ENCODE measurements around the gene ZNF776. TPM values are rescaled to one million over a fixed set of nuclear protein-coding genes. Genes with fewer than 3 reads are reported as not detected.

ZNF776 gene
- polyA plus RNA-seq, 1 donor from 2014 or later, result 62.3 TPM

- Histone ChIP-seq H3K9ac (ENCODE audit: low read length) (no peak overlapping the region), H3K27me3 (ENCODE audit: insufficient read depth, low read depth, low read length) (no peaks in the 10 kb centered on the region), H3K4me2 (ENCODE audit: low read length) (no peak overlapping the region), H3K9me2 (ENCODE audit: insufficient read depth, low read length) (no peaks in the 10 kb centered on the region), H3K27ac (ENCODE audit: low read length) (no peak overlapping the region), H3K36me3 (ENCODE audit: insufficient read depth, low read length) (peaks cover 26% of the 10 kb centered on the region), H4K20me1 (ENCODE audit: insufficient read depth) (no peaks in the 10 kb centered on the region), H3K9me3 (ENCODE audit: low read length) (peaks cover 9% of the 10 kb centered on the region), H3F3A (ENCODE audit: insufficient read depth, low read length, poor library complexity, severe bottlenecking) (no peaks in the 10 kb centered on the region), H2AFZ (ENCODE audit: low read depth, low read length) (no peak overlapping the region), H3K79me2 (replicated peaks; ENCODE audit: insufficient read depth, low read length) (peaks cover 9% of the 10 kb centered on the region), H3K4me3 (ENCODE audit: low read length) (no peak overlapping the region)
- TF ChIP-seq EZH2 (IDR thresholded peaks at IDR 0.05; ENCODE audit: borderline replicate concordance, insufficient read depth, low read length, poor library complexity, severe bottlenecking) (no peak), TAF1 (IDR thresholded peaks at IDR 0.05; ENCODE audit: low read depth) (no peak), POLR2AphosphoS5 (IDR thresholded peaks at IDR 0.05) (no peak), REST (IDR thresholded peaks at IDR 0.05; ENCODE audit: borderline replicate concordance) (no peak), CTCF (IDR thresholded peaks at IDR 0.05; ENCODE audit: poor library complexity, severe bottlenecking) (no peak), SMC3 (conservative IDR thresholded peaks at IDR 0.05; ENCODE audit: poor library complexity) (no peak), EP300 (conservative IDR thresholded peaks at IDR 0.05; ENCODE audit: poor library complexity, severe bottlenecking) (no peak), MXI1 (conservative IDR thresholded peaks at IDR 0.05; ENCODE audit: poor library complexity, severe bottlenecking) (no peak), RAD21 (conservative IDR thresholded peaks at IDR 0.05) (no peak)
Observed at GRCh38 chr19:57786906-57787305, 40.3 kb downstream of the ZNF776 start.

- Histone ChIP-seq H2AFZ (ENCODE audit: low read depth, low read length) (no peak overlapping the region), H3K27me3 (ENCODE audit: insufficient read depth, low read depth, low read length) (no peaks in the 10 kb centered on the region), H3K4me2 (ENCODE audit: low read length) (no peak overlapping the region), H3K27ac (ENCODE audit: low read length) (no peak overlapping the region), H3K9me3 (ENCODE audit: low read length) (peaks cover 9% of the 10 kb centered on the region), H3F3A (ENCODE audit: insufficient read depth, low read length, poor library complexity, severe bottlenecking) (no peaks in the 10 kb centered on the region), H3K36me3 (ENCODE audit: insufficient read depth, low read length) (peaks cover 26% of the 10 kb centered on the region), H4K20me1 (ENCODE audit: insufficient read depth) (no peaks in the 10 kb centered on the region), H3K9me2 (ENCODE audit: insufficient read depth, low read length) (no peaks in the 10 kb centered on the region), H3K4me3 (ENCODE audit: low read length) (no peak overlapping the region), H3K9ac (ENCODE audit: low read length) (no peak overlapping the region), H3K79me2 (replicated peaks; ENCODE audit: insufficient read depth, low read length) (peaks cover 9% of the 10 kb centered on the region)
- TF ChIP-seq POLR2AphosphoS5 (IDR thresholded peaks at IDR 0.05), result no peak
- TF ChIP-seq CTCF (IDR thresholded peaks at IDR 0.05; ENCODE audit: poor library complexity, severe bottlenecking), result no peak
- no peak for TF ChIP-seq RAD21 (conservative IDR thresholded peaks at IDR 0.05)
- TF ChIP-seq TAF1 (IDR thresholded peaks at IDR 0.05; ENCODE audit: low read depth), result no peak
- TF ChIP-seq REST (IDR thresholded peaks at IDR 0.05; ENCODE audit: borderline replicate concordance), result no peak
- no peak for TF ChIP-seq EP300 (conservative IDR thresholded peaks at IDR 0.05; ENCODE audit: poor library complexity, severe bottlenecking)
- no peak for TF ChIP-seq EZH2 (IDR thresholded peaks at IDR 0.05; ENCODE audit: borderline replicate concordance, insufficient read depth, low read length, poor library complexity, severe bottlenecking)
- TF ChIP-seq SMC3 (conservative IDR thresholded peaks at IDR 0.05; ENCODE audit: poor library complexity), result no peak
- no peak for TF ChIP-seq MXI1 (conservative IDR thresholded peaks at IDR 0.05; ENCODE audit: poor library complexity, severe bottlenecking)
Observed at GRCh38 chr19:57788114-57788692, 41.6 kb downstream of the ZNF776 start.
